B cell (primary cell): ENCODE results near the gene MALSU1.

Source experiments
- CTCF ChIP-seq: fragments of 200-600 bp; IDR thresholded peaks from one replicate; pipeline ENCODE4 v1.8.0; 2022; ENCODE audit warnings: antibody characterized with exemption, mild to moderate bottlenecking
- EZH2 ChIP-seq: IDR thresholded peaks from 2 replicates; pipeline ENCODE4 v1.6.1; 2012; ENCODE audit warnings: borderline replicate concordance, low read depth, mild to moderate bottlenecking, moderate library complexity, low read length; ENCODE audit not compliant: insufficient read depth, poor library complexity, severe bottlenecking

GRCh38 chr7:23349484-23350157, 50.5 kb downstream of the MALSU1 start:
- TF ChIP-seq CTCF: no peak
- no peak for TF ChIP-seq EZH2
